Tibial artery (tissue), 4 donors: ENCODE measurements around the gene HDAC4.

ENCODE experiments used
- DNase-seq, 2 donors: peaks; one replicate each; pipeline ENCODE4 v3.0.0-alpha.2; 2019
- H3K27ac ChIP-seq, 2 donors: fragments of 200-600 bp; sonication (generic) in 1 of 2; 1 replicate in 1 of 2; 2 replicates in 1 of 2; pipeline ENCODE4 v1.5.1; 2018 to 2019; ENCODE audit warnings: mild to moderate bottlenecking in 1 of 2
- H3K27me3 ChIP-seq, 2 donors: fragments of 200-600 bp; sonication (generic) in 1 of 2; one replicate each; pipeline versions ENCODE4 v1.5.1 to v1.6.0; 2016 to 2019
- H3K36me3 ChIP-seq, 3 donors: fragments of 200-600 bp; sonication (generic) in 2 of 3; one replicate each; pipeline ENCODE4 v1.5.1; 2016 to 2019; ENCODE audit warnings: mild to moderate bottlenecking in 2 of 3
- H3K4me1 ChIP-seq, 4 donors: fragments of 200-600 bp; sonication (generic) in 2 of 4; 1 replicate in 3 of 4; 2 replicates in 1 of 4; pipeline ENCODE4 v1.5.1; 2016 to 2019
- H3K4me3 ChIP-seq, 2 donors: fragments of 200-600 bp; sonication (generic) in 1 of 2; 1 replicate in 1 of 2; 2 replicates in 1 of 2; pipeline ENCODE4 v1.5.1; 2018 to 2019; ENCODE audit warnings: mild to moderate bottlenecking in 2 of 2
- H3K9me3 ChIP-seq, 3 donors: fragments of 200-600 bp; sonication (generic) in 1 of 3; one replicate each; pipeline ENCODE4 v1.5.1; 2016 to 2019
- intact Hi-C: fragments of 100-400 bp; cut with DNase I; formaldehyde crosslinking; loops from one replicate; pipeline ENCODE4 v1.15.0; 2023; ENCODE audit warnings: low total_unique reads
- TF ChIP-seq, protein P1 (sequence below), 2 experiments: fragments of 200-600 bp in 1 of 2; fragments of 450-650 bp in 1 of 2; IDR thresholded peaks; one replicate each; pipeline ENCODE4 v1.5.1; 2017 to 2019; ENCODE audit warnings: antibody characterized with exemption in 2 of 2, mild to moderate bottlenecking in 1 of 2, moderate library complexity in 1 of 2

Gene HDAC4

GRCh38 chr2:239249048-239249447 is 151.8 kb downstream of the HDAC4 start:
- no peak overlapping the region for H3K4me3 ChIP-seq
- no peaks in the 10 kb centered on the region for H3K9me3 ChIP-seq
- H3K27ac ChIP-seq = no peak overlapping the region
- TF ChIP-seq, protein P1, sequence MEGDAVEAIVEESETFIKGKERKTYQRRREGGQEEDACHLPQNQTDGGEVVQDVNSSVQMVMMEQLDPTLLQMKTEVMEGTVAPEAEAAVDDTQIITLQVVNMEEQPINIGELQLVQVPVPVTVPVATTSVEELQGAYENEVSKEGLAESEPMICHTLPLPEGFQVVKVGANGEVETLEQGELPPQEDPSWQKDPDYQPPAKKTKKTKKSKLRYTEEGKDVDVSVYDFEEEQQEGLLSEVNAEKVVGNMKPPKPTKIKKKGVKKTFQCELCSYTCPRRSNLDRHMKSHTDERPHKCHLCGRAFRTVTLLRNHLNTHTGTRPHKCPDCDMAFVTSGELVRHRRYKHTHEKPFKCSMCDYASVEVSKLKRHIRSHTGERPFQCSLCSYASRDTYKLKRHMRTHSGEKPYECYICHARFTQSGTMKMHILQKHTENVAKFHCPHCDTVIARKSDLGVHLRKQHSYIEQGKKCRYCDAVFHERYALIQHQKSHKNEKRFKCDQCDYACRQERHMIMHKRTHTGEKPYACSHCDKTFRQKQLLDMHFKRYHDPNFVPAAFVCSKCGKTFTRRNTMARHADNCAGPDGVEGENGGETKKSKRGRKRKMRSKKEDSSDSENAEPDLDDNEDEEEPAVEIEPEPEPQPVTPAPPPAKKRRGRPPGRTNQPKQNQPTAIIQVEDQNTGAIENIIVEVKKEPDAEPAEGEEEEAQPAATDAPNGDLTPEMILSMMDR (IDR thresholded peaks at IDR 0.05) = no peak
- intact Hi-C loops = no loop called here
- peak in 1 of 2 donors; percentile 66 for DNase-seq
- H3K36me3 ChIP-seq = no peaks in the 10 kb centered on the region
- peaks cover 0 to 14% (median 5%) of the 10 kb centered on the region in 4 donors for H3K4me1 ChIP-seq
- no peaks in the 10 kb centered on the region for H3K27me3 ChIP-seq

DNA sequence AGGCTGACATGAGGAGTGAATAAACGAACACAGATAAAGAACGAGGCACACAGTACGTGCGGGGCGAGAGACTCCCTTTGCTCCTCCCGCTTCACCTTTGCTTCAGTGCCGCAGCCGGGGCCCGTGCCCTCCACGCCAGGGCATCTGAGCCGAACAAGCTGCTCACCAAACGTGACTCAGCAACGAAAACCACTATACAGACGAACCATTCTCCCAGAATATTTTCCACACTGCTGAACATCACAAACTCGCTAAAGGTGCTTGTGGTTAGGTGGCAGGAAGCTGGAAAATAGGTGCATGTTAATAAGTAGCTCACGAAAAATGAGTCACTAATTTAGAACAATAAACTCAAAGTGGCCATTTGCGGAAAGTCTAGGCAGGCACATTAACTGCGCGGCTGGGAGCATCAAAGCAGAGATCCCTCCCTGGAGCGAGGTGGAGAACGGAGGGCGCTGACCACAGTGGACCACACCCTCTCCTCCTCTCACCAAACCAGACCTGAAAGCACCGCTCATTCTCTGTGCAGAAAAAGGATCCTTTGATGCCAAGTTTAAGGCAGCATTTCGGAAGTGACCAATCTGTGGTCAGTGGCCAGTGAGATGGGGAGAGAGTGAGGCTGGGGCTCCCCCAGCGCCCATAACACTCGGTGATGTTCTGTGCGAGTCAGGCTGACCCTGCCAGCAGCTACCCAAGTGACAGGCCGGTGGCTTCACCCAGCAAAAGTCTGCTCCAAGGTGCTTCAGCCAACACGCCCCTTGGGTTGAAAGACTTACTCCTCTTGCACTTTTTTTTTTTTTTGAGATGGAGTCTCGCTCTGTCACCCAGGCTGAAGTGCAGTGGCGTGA is 153.2 kb downstream of the HDAC4 start:
- H3K36me3 ChIP-seq = no peaks in the 10 kb centered on the region

GRCh38 chr2:239246723-239247122 is 154.1 kb downstream of the HDAC4 start:
- H3K36me3 ChIP-seq = no peaks in the 10 kb centered on the region
- peaks cover 0 to 6% (median 3%) of the 10 kb centered on the region in 4 donors for H3K4me1 ChIP-seq
- TF ChIP-seq, protein P1 (IDR thresholded peaks at IDR 0.05) = no peak
- intact Hi-C loops = no loop called here
- no peaks in the 10 kb centered on the region for H3K9me3 ChIP-seq
- H3K27me3 ChIP-seq = no peaks in the 10 kb centered on the region
- DNase-seq = no peak
- no peak overlapping the region for H3K27ac ChIP-seq
- H3K4me3 ChIP-seq = no peak overlapping the region

More for the DNA sequence above, 153.2 kb downstream of the HDAC4 start:
- Histone ChIP-seq H3K27me3 (no peaks in the 10 kb centered on the region), H3K27ac (no peak overlapping the region), H3K4me1 (peaks cover 0 to 12% (median 5%) of the 10 kb centered on the region in 4 donors), H3K9me3 (no peaks in the 10 kb centered on the region), H3K4me3 (no peak overlapping the region)
- peak in 1 of 2 donors; percentile 41 for DNase-seq
- TF ChIP-seq, protein P1 (IDR thresholded peaks at IDR 0.05) = no peak
- intact Hi-C loops = no loop called here

DNA sequence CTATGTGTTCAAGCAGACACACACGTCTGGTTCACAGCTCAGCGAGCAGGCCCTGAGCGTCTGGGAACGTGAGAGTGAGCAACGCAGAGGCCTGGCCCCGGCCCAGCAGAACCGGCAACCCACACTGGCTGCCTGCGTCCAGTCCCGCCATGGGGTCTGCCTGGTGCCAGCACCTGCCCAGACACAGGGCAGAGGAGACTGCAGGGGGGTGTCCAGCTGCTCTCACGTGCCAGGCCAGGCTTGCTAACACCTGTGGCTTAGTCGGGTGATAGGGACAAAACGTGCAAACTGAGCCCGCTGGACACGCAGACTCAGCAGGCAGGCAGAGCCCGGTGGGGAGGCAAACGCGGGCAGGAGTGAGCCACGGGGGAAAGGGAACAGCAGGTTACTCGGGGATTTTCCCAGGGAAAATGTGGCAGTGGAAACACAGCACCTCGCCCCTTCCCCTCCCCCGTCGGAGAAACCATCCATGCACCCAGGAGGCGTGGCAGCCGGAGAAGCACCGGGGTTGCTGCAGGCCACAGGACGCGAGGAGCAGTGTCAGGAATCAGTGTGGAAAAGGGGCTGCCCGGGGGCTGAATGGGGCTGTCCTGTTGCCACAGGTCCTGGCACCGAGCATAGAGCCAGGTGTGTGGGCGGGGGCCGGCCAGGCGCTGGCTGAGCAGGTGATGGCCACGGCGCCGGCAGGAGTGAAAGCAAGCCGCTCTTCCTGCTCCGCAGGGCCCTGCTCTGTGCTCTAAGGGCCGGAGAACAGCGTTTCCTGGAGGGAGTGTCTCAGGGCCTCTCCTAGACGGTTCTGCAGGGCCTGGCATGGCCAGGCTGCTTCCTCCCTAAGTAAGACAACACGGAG is 154.7 kb downstream of the HDAC4 start:
- peaks cover 0 to 6% (median 3%) of the 10 kb centered on the region in 4 donors for H3K4me1 ChIP-seq
- H3K36me3 ChIP-seq = no peaks in the 10 kb centered on the region
- H3K4me3 ChIP-seq = no peak overlapping the region
- no peaks in the 10 kb centered on the region for H3K9me3 ChIP-seq
- H3K27ac ChIP-seq = no peak overlapping the region
- peak in 1 of 2 donors; percentile 65 for DNase-seq
- intact Hi-C loops = no loop called here
- H3K27me3 ChIP-seq = no peaks in the 10 kb centered on the region
- TF ChIP-seq, protein P1 (IDR thresholded peaks at IDR 0.05) = no peak

GRCh38 chr2:239245107-239245506 is 155.7 kb downstream of the HDAC4 start:
- intact Hi-C loops = no loop called here
- Histone ChIP-seq H3K36me3 (no peaks in the 10 kb centered on the region), H3K27me3 (no peaks in the 10 kb centered on the region), H3K9me3 (no peaks in the 10 kb centered on the region), H3K4me3 (no peak overlapping the region), H3K4me1 (peaks cover 0 to 6% (median 3%) of the 10 kb centered on the region in 4 donors), H3K27ac (no peak overlapping the region)
- TF ChIP-seq, protein P1 (IDR thresholded peaks at IDR 0.05) = no peak
- DNase-seq = peak in 1 of 2 donors; percentile 19
